Panc1 (cell line): Measurements from ENCODE around the gene HNF4A. TPM values are rescaled to one million over a fixed set of nuclear protein-coding genes. Genes with fewer than 3 reads are reported as not detected.

Source experiments
- ATAC-seq: fragments of 200-7000 bp; cut with Tn5 transposase; 2 replicates; pipeline ENCODE4 v1.9.1; 2020; ENCODE audit warnings: mild to moderate bottlenecking, moderate library complexity
- BruUV-seq: library from RNA; stranded (reverse); fragments of 400-500 nt; replicated peaks from 2 replicates; lab custom pipeline; 2021; lab: Mats Ljungman, UMichigan
- CTCF ChIA-PET: fragments of 300-600 bp; sonication (Branson Sonifier 250); formaldehyde crosslinking; loops from one replicate; lab custom pipeline; 2022; ENCODE audit warnings: antibody characterized with exemption; lab: Charles Lee
- POLR2A ChIA-PET: fragments of 300-600 bp; sonication (Branson Sonifier 250); formaldehyde crosslinking; loops from one replicate; lab custom pipeline; 2022; ENCODE audit warnings: antibody characterized with exemption; lab: Charles Lee
- DNase-seq: peaks from one replicate; pipeline ENCODE4 v3.0.0-alpha.2; 2010; ENCODE audit warnings: low read depth, low spot score
- H3K27ac ChIP-seq: 2 replicates; pipeline ENCODE4 v1.5.1; 2011; ENCODE audit warnings: mild to moderate bottlenecking, low read length, inconsistent platforms
- H3K27me3 ChIP-seq: fragments of 200-500 bp; sonication (Bioruptor generic); 2 replicates; pipeline ENCODE4 v1.6.0; 2014; ENCODE audit warnings: low read length, inconsistent platforms; ENCODE audit not compliant: control insufficient read depth, insufficient read depth
- H3K36me3 ChIP-seq: fragments of 200-500 bp; sonication (Bioruptor generic); 2 replicates; pipeline ENCODE4 v1.5.1; 2014; ENCODE audit warnings: inconsistent platforms, mild to moderate bottlenecking, low read length, moderate library complexity; ENCODE audit not compliant: control insufficient read depth, insufficient read depth
- H3K4me1 ChIP-seq: 2 replicates; pipeline ENCODE4 v1.5.1; 2011; ENCODE audit warnings: inconsistent platforms, mild to moderate bottlenecking, low read length, moderate library complexity; ENCODE audit not compliant: control insufficient read depth, insufficient read depth
- H3K4me3 ChIP-seq, 2 experiments: 2 replicates each; pipeline ENCODE4 v1.5.1; 2011 to 2012; ENCODE audit warnings: low read depth in 2 of 2, low read length in 2 of 2, mild to moderate bottlenecking in 2 of 2, inconsistent platforms in 1 of 2, moderate library complexity in 1 of 2
- H3K9me3 ChIP-seq: fragments of 200-500 bp; sonication (Bioruptor generic); 2 replicates; pipeline ENCODE4 v1.5.1; 2014; ENCODE audit warnings: low read depth, mild to moderate bottlenecking, inconsistent platforms, low read length, moderate library complexity; ENCODE audit not compliant: control insufficient read depth, insufficient read depth
- CTCF ChIP-seq: fragments of 450-650 bp; IDR thresholded peaks from 2 replicates; pipeline ENCODE4 v1.5.1; 2017; ENCODE audit warnings: mild to moderate bottlenecking
- POLR2AphosphoS5 ChIP-seq: IDR thresholded peaks from 2 replicates; pipeline ENCODE4 v1.6.1; 2012; ENCODE audit warnings: mild to moderate bottlenecking, low read depth, low read length, moderate library complexity
- SIN3A ChIP-seq: IDR thresholded peaks from 2 replicates; pipeline ENCODE4 v1.6.1; 2012; ENCODE audit warnings: low read depth, mild to moderate bottlenecking, low read length, moderate library complexity, borderline replicate concordance; ENCODE audit not compliant: insufficient read depth
- TCF7L2 ChIP-seq: IDR thresholded peaks from 2 replicates; pipeline ENCODE4 v1.6.1; 2011; ENCODE audit warnings: mild to moderate bottlenecking, low read depth, low read length, inconsistent platforms
- in situ Hi-C: cut with HindIII; loops from 2 replicates; pipeline ENCODE4 v1.10.0; 2016; ENCODE audit warnings: low sequenced_read_pairs, low pct_unique_long_range_greater_than_20kb
- intact Hi-C: fragments of 100-400 bp; cut with micrococcal nuclease; formaldehyde crosslinking; loops from one replicate; pipeline ENCODE4 v1.10.0; 2022; ENCODE audit not compliant: unreplicated experiment
- total RNA-seq: library from RNA; stranded (reverse); gene quantifications from one replicate; pipeline ENCODE4 v1.2.1, GENCODE V29; 2021; ENCODE audit not compliant: unreplicated experiment

The HNF4A gene
- total RNA-seq, 1 experiment from 2014 or later, result 0.28 TPM

DNA sequence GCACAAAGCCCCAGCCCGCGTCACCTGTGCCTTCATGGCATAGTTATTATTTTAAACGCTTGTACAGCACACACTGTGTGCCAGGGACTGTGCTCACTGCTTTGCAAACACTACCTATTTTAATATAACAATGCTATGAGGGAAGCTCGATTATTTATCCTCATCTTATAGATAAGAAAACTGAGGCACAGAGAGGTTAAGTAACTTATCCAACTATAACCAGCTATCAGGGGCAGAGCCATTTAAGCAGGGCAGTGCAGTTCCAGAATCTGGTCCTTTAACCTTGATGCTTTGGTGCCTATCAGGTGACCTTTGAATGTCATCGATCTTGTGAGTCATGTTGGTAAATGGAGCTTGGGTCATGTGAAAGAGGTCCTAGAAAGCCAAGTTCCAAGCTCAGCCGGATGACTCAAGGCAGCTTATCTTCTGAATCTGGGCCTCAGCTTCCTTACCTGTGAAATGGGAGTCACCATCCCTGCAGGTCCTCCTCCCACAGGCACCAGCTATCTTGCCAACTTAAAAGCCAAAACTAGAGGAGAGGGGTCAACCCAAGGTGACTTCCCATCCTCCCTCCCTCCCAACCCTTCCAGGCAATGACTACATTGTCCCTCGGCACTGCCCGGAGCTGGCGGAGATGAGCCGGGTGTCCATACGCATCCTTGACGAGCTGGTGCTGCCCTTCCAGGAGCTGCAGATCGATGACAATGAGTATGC is 63.8 kb downstream of the HNF4A start:
- intact Hi-C loops, result no loop called here
- BruUV-seq, result no TSS peak
- no peak for DNase-seq
- Histone ChIP-seq H3K36me3 (no peaks in the 10 kb centered on the region), H3K27ac (no peak overlapping the region), H3K4me3 (no peak overlapping the region), H3K9me3 (no peaks in the 10 kb centered on the region), H3K27me3 (peaks cover 3% of the 10 kb centered on the region; the same call in 1 of the 2 replicates), H3K4me1 (no peaks in the 10 kb centered on the region)
- no peak for TF ChIP-seq POLR2AphosphoS5
- TF ChIP-seq SIN3A, result no peak
- no peak for TF ChIP-seq CTCF
- no peak for TF ChIP-seq TCF7L2
- ChIA-PET CTCF (no interaction called here), POLR2A (no interaction called here)
- ATAC-seq, result no peak
- in situ Hi-C loops, result no loop called here

GRCh38 chr20:44420497-44420896 is 65.0 kb downstream of the HNF4A start:
- no peaks in the 10 kb centered on the region for H3K36me3 ChIP-seq
- H3K27ac ChIP-seq, result no peak overlapping the region
- H3K4me3 ChIP-seq, result no peak overlapping the region
- TF ChIP-seq SIN3A (no peak), CTCF (no peak)
- POLR2A ChIA-PET, result no interaction called here
- no peaks in the 10 kb centered on the region for H3K9me3 ChIP-seq
- intact Hi-C loops, result no loop called here
- no TSS peak for BruUV-seq
- H3K27me3 ChIP-seq, result no peaks in the 10 kb centered on the region; the same call in 1 of the 2 replicates
- no peaks in the 10 kb centered on the region for H3K4me1 ChIP-seq
- CTCF ChIA-PET, result no interaction called here
- in situ Hi-C loops, result no loop called here
- ATAC-seq (no peak), DNase-seq (no peak)

- Histone ChIP-seq H3K4me3 (no peak overlapping the region), H3K27me3 (no peaks in the 10 kb centered on the region; the same call in 1 of the 2 replicates), H3K27ac (no peak overlapping the region), H3K9me3 (no peaks in the 10 kb centered on the region), H3K36me3 (no peaks in the 10 kb centered on the region), H3K4me1 (no peaks in the 10 kb centered on the region)
- POLR2A ChIA-PET, result no interaction called here
- no TSS peak for BruUV-seq
- intact Hi-C loops, result no loop called here
- in situ Hi-C loops, result no loop called here
- ATAC-seq (no peak), DNase-seq (no peak)
- CTCF ChIA-PET, result no interaction called here
- TF ChIP-seq POLR2AphosphoS5, result no peak
Measured at GRCh38 chr20:44422083-44422482, 66.6 kb downstream of the HNF4A start.
